PC-9 (cell line): Measurements from ENCODE around the gene ENTR1. TPM values are rescaled to one million over a fixed set of nuclear protein-coding genes. Genes with fewer than 3 reads are reported as not detected.

Experiments
- BruUV-seq: library from RNA; stranded (reverse); fragments of 400-500 nt; replicated peaks from 2 replicates; lab custom pipeline; 2021; lab: Mats Ljungman, UMichigan
- CTCF ChIA-PET: fragments of 300-600 bp; sonication (Branson Sonifier 250); formaldehyde crosslinking; loops from one replicate; lab custom pipeline; 2022; ENCODE audit warnings: antibody characterized with exemption; lab: Charles Lee
- POLR2A ChIA-PET: fragments of 300-600 bp; sonication (Branson Sonifier 250); formaldehyde crosslinking; loops from one replicate; lab custom pipeline; 2022; ENCODE audit warnings: antibody characterized with exemption; ENCODE audit not compliant: unreplicated experiment; lab: Charles Lee
- DNase-seq, 2 experiments: peaks; one replicate each; pipeline versions ENCODE4 v3.0.0 to v3.0.0-alpha.2; 2015 to 2022; ENCODE audit warnings: mixed read lengths in 1 of 2
- H2AFZ ChIP-seq: fragments of 200-600 bp; sonication (generic); 2 replicates; pipeline ENCODE4 v1.8.1; 2017; ENCODE audit warnings: antibody characterized with exemption
- H3F3A ChIP-seq: fragments of 200-600 bp; sonication (generic); 2 replicates; pipeline ENCODE4 v1.8.1; 2017; ENCODE audit warnings: antibody characterized with exemption, mild to moderate bottlenecking, low read depth; ENCODE audit not compliant: insufficient read depth
- H3K27ac ChIP-seq: fragments of 200-600 bp; sonication (generic); 2 replicates; pipeline ENCODE4 v1.6.1; 2016; ENCODE audit warnings: mixed run types
- H3K27me3 ChIP-seq: fragments of 200-600 bp; sonication (generic); 2 replicates; pipeline ENCODE4 v1.6.1; 2016; ENCODE audit warnings: low read depth, mixed run types; ENCODE audit not compliant: insufficient read depth
- H3K36me3 ChIP-seq: fragments of 200-600 bp; sonication (generic); 2 replicates; pipeline ENCODE4 v1.6.1; 2016; ENCODE audit warnings: low read depth, mixed run types
- H3K4me1 ChIP-seq: fragments of 200-600 bp; sonication (generic); replicated peaks from 2 replicates; pipeline ENCODE4 v1.6.1; 2016; ENCODE audit warnings: mixed run types; ENCODE audit not compliant: insufficient read depth
- H3K4me2 ChIP-seq: fragments of 200-600 bp; sonication (generic); 2 replicates; pipeline ENCODE4 v1.6.1; 2017; ENCODE audit warnings: mixed run types
- H3K4me3 ChIP-seq: fragments of 200-600 bp; sonication (generic); 2 replicates; pipeline ENCODE4 v1.6.1; 2016; ENCODE audit warnings: mixed run types
- H3K79me2 ChIP-seq: fragments of 200-600 bp; sonication (generic); 2 replicates; pipeline ENCODE4 v1.6.1; 2017; ENCODE audit warnings: low read depth, mixed run types
- H3K9me2 ChIP-seq: fragments of 200-600 bp; sonication (generic); 2 replicates; pipeline ENCODE4 v1.8.1; 2017; ENCODE audit warnings: mild to moderate bottlenecking; ENCODE audit not compliant: insufficient read depth
- H3K9me3 ChIP-seq: fragments of 200-600 bp; sonication (generic); 2 replicates; pipeline ENCODE4 v1.8.1; 2016; ENCODE audit warnings: low read depth; ENCODE audit not compliant: insufficient read depth
- H4K20me1 ChIP-seq: fragments of 200-600 bp; sonication (generic); 2 replicates; pipeline ENCODE4 v1.8.1; 2017; ENCODE audit not compliant: insufficient read depth
- EZH2 ChIP-seq: fragments of 200-600 bp; sonication (generic); IDR thresholded peaks from 2 replicates; pipeline ENCODE4 v1.8.0; 2017; ENCODE audit warnings: antibody characterized with exemption, low read depth
- intact Hi-C: fragments of 100-400 bp; cut with micrococcal nuclease; formaldehyde crosslinking; loops from one replicate; pipeline ENCODE4 v1.10.0; 2022; ENCODE audit not compliant: unreplicated experiment
- total RNA-seq: library from RNA; stranded (reverse); gene quantifications from 2 replicates; pipeline ENCODE4 v1.2.3, GENCODE V29; 2021
- TF ChIP-seq, protein P1 (sequence below): fragments of 200-600 bp; sonication (generic); conservative IDR thresholded peaks from 2 replicates; pipeline ENCODE4 v1.6.1; 2017; ENCODE audit warnings: mixed run types, antibody characterized with exemption, mild to moderate bottlenecking, moderate library complexity

The ENTR1 gene
- total RNA-seq, 1 experiment from 2014 or later, result 67.9 TPM

DNA sequence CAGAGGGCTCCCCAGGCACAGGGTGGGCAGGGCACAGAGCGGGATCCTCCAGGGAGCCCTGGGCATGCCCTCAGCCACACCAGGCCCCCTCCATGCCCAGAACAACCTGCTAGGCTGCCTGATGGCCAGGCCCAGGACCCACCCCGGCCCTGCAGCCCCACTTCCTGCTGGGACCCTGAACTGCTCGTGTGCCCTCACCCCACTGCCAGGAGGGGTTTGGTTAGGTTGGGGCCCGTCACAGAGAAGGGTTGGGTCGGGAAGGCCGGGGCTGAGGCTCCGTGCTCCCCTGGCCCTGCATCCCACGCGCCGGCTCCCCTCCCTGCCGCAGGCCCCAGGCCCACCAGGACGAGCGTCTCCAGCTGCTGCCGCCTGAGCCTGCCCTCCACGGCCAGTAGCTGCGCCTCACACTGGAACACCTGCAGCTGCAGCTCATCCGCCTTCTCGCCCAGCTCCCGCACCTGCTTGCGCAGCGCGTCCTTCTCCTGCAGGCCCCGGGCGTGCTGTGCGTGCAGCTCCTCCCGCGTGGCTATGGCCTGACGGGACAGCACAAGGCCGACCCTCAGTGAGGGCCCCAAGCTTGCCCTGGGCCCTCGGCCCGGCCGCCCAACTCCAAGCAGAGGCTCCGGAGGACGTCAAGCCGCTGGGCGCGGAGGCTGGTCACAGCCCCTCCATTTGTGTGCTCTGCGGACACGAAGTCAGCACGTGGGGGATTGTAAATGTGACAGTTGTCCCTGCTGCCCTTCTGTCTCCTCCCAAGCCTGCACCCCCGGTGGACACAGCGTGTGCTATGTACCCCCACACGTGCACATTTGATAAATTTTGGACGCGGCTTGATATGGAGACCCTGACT is 42.9 kb downstream of the ENTR1 start:
- Histone ChIP-seq H3K4me2 (no peak overlapping the region), H3K4me1 (peaks cover 19% of the 10 kb centered on the region), H3K36me3 (no peaks in the 10 kb centered on the region), H3K27ac (no peak overlapping the region), H3K79me2 (peaks cover 5% of the 10 kb centered on the region; the same call in 1 of the 2 replicates), H2AFZ (no peak overlapping the region), H3K27me3 (no peaks in the 10 kb centered on the region), H4K20me1 (no peaks in the 10 kb centered on the region), H3K9me2 (no peaks in the 10 kb centered on the region), H3K9me3 (no peaks in the 10 kb centered on the region), H3F3A (no peaks in the 10 kb centered on the region; the same call in 1 of the 2 replicates), H3K4me3 (no peak overlapping the region)
- CTCF ChIA-PET, result interaction anchor here (0.6 kb wide), 1 partner anchor 8 kb away, joined by 8 read pairs; no protein-coding TSS in a partner anchor
- intact Hi-C loops, result no loop called here
- TF ChIP-seq EZH2, result no peak
- TF ChIP-seq, protein P1, sequence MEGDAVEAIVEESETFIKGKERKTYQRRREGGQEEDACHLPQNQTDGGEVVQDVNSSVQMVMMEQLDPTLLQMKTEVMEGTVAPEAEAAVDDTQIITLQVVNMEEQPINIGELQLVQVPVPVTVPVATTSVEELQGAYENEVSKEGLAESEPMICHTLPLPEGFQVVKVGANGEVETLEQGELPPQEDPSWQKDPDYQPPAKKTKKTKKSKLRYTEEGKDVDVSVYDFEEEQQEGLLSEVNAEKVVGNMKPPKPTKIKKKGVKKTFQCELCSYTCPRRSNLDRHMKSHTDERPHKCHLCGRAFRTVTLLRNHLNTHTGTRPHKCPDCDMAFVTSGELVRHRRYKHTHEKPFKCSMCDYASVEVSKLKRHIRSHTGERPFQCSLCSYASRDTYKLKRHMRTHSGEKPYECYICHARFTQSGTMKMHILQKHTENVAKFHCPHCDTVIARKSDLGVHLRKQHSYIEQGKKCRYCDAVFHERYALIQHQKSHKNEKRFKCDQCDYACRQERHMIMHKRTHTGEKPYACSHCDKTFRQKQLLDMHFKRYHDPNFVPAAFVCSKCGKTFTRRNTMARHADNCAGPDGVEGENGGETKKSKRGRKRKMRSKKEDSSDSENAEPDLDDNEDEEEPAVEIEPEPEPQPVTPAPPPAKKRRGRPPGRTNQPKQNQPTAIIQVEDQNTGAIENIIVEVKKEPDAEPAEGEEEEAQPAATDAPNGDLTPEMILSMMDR, result no peak
- BruUV-seq, result no TSS peak
- DNase-seq, result no peak
- POLR2A ChIA-PET, result no interaction called here

DNA sequence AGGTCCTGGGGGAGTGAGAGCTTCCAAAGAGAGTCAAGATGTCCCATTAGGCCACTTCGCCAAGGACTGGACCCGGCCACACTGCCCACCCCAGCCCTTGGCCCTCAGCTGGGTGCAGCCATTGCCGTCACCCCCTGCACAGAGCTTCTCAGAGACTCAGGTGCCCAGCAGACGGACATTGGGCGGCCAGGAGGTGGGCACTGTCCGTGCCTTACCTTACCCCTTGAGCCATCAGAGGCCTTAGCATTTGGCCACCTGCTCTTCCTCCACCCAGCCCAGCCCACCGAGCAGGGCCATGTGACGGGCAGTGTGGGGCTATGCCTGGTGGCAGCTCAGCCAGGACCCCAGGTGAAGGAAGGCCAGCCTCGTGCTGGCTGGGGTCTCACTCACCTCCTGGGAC is 43.6 kb downstream of the ENTR1 start:
- Histone ChIP-seq H3F3A (no peaks in the 10 kb centered on the region; the same call in 1 of the 2 replicates), H3K9me2 (no peaks in the 10 kb centered on the region), H3K4me2 (no peak overlapping the region), H3K27me3 (no peaks in the 10 kb centered on the region), H4K20me1 (no peaks in the 10 kb centered on the region), H3K79me2 (peaks cover 5% of the 10 kb centered on the region; the same call in 1 of the 2 replicates), H3K27ac (no peak overlapping the region), H2AFZ (no peak overlapping the region), H3K36me3 (no peaks in the 10 kb centered on the region), H3K9me3 (no peaks in the 10 kb centered on the region), H3K4me1 (peaks cover 13% of the 10 kb centered on the region), H3K4me3 (no peak overlapping the region)
- ChIA-PET POLR2A (interaction anchor here (0.6 kb wide), 1 partner anchor 28 kb away, joined by 4 read pairs; no protein-coding TSS in a partner anchor), CTCF (interaction anchor here (0.6 to 0.8 kb wide), 2 partner anchors 8 to 21 kb away, joined by 6 to 8 read pairs; no protein-coding TSS in a partner anchor)
- intact Hi-C loops, result no loop called here
- no peak for DNase-seq
- no peak for TF ChIP-seq EZH2
- TF ChIP-seq, protein P1, result no peak
- BruUV-seq, result no TSS peak

DNA sequence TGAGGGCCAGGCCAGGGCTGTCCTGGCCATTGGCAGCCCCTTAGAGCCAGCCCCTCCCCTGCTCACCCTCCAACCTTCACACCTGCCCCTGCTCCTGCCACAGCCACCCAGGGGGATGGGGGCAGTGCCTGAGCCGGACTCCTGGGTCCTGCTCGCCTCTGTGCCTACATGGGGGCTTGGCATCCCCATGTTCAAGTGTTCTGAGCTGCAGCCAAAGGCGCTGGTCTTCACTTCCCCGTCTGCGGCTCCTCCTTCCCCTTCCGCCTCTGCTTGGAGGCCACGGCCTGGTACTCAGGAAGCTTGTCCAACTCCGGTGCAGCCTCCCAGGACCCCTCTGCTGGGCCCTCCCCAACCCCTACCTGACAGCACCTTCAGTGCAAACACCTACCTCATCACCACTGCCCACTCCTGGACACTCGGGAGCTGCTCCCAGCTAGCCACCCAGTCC is 44.6 kb downstream of the ENTR1 start:
- H3K4me2 ChIP-seq, result no peak overlapping the region
- H3K9me3 ChIP-seq, result no peaks in the 10 kb centered on the region
- H3F3A ChIP-seq, result no peaks in the 10 kb centered on the region
- no peak for DNase-seq
- no peak overlapping the region for H2AFZ ChIP-seq
- H3K79me2 ChIP-seq, result peaks cover 5% of the 10 kb centered on the region; the same call in 1 of the 2 replicates
- BruUV-seq, result no TSS peak
- no peaks in the 10 kb centered on the region for H3K9me2 ChIP-seq
- intact Hi-C loops, result no loop called here
- H3K4me1 ChIP-seq, result peaks cover 12% of the 10 kb centered on the region
- no peaks in the 10 kb centered on the region for H3K27me3 ChIP-seq
- no peak overlapping the region for H3K4me3 ChIP-seq
- H4K20me1 ChIP-seq, result no peaks in the 10 kb centered on the region
- no peak for TF ChIP-seq EZH2
- TF ChIP-seq, protein P1, result no peak
- CTCF ChIA-PET, result no interaction called here
- no peaks in the 10 kb centered on the region for H3K36me3 ChIP-seq
- H3K27ac ChIP-seq, result no peak overlapping the region
- POLR2A ChIA-PET, result no interaction called here
